ENCODE data around the gene KRTAP10-1.
A peak's percentile ranks its signal among the peaks of the same experiment; 100 is the strongest.

Gene KRTAP10-1

DNA sequence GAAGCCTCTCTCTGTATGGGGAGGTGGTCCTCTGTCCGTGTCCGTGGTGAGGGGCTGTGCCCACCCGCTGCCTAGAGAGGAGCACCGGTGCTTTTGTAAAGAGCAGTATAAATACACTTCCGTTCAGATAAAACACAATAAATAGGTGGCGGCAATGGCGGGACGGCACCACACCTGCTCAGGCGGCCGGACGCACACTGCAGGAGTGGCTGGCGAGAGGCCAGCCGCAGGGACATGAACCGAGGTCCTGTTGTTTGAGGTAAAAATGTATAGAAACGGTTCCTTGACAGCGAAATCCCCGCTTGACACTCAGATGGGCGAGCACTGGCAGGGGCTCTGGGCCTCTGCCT lies 40.8 kb downstream of the KRTAP10-1 start:
- peaks cover 73% of the 10 kb centered on the region for H3K4me1 ChIP-seq
- no peaks in the 10 kb centered on the region for H3K27me3 ChIP-seq
- no peak overlapping the region for H3K9ac ChIP-seq
- no peak for TF ChIP-seq Cebpa-rat (IDR thresholded peaks at IDR 0.05)
- no peak overlapping the region for H3K4me3 ChIP-seq
- H3K4me2 ChIP-seq: no peak overlapping the region
- H3K9me3 ChIP-seq: peaks cover 5% of the 10 kb centered on the region; the same call in 1 of the 2 replicates
- H3K36me3 ChIP-seq: peaks cover 11% of the 10 kb centered on the region
- no peak overlapping the region for H3K27ac ChIP-seq
- no peaks in the 10 kb centered on the region for H4K20me1 ChIP-seq

DNA sequence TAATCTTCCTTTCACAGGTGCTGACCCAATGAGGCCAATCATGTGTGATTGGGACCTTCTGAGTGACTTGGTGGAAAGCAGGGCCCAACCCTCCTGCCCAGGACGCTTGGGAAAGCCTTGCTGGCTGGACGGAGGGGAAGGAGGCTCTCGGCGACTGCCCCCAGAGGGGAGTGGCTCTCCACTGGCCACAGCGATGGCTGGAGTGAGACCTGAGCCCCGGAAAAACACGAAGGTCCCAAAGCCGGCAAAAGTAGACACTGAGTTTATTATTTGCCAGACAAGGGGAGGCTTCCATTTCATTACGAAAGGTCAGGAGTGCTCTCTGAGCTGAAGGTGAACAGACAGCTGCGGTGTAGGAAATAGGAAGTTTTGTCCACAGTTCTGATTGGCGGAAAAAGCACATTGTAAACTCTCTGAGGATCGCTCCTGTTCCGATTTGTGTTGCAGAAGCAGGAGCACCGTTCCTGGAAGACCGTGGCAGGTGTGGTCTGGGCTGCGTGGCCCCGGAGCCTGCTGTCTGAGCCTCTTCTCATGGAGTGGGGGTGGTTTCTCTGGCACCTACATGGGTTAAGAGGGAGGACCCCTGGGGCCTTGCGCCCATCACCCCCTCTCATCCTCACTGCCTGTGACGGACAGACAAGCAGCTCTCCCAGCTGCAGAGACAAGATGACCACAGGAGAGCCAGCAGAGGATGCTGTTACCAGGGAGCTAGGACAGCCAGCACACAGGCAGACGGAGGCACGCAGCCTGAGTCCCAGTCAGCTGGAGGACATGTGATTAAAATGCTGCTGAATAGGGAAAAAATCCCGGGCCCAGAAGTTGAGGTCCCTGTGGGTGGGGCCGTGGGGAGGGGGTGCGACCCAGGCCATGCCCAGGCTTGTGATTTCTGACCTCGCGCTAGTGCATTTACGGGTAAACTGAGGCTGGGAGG lies 41.5 kb downstream of the KRTAP10-1 start:
- no peak for TF ChIP-seq Cebpa-rat (IDR thresholded peaks at IDR 0.05)
- Histone ChIP-seq H3K27ac (no peak overlapping the region), H3K4me3 (no peak overlapping the region), H3K27me3 (no peaks in the 10 kb centered on the region), H3K4me1 (peaks cover 66% of the 10 kb centered on the region), H3K9ac (peak overlapping the region; percentile 1; the same call in 1 of the 2 replicates), H4K20me1 (no peaks in the 10 kb centered on the region), H3K36me3 (peaks cover 18% of the 10 kb centered on the region), H3K9me3 (peaks cover 11% of the 10 kb centered on the region), H3K4me2 (peak overlapping the region; percentile 50; the same call in 1 of the 2 replicates)

DNA sequence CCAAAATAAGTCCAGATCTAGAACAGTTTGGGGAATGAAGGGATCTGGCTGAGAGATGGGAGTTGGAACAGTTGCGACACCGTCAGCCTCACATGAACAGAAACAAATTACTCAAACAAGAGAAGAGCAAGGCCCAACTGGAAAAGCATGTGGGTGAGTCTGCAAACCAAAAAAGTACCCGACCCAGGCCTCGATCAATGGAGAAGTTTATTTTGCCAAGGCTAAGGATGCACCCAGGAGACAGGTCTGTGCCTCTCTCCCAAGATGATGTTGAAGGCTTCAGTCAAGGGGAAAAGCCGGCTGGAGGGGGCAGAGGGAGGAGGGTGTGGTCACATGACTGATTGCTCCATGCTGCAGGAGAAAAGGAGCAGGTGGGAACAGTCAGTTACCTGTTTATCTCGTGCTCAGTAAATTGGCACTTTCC lies 42.3 kb downstream of the KRTAP10-1 start:
- Histone ChIP-seq H3K4me2 (peak overlapping the region; percentile 50), H4K20me1 (no peaks in the 10 kb centered on the region), H3K27ac (no peak overlapping the region), H3K27me3 (no peaks in the 10 kb centered on the region), H3K9ac (peak overlapping the region; percentile 1; the same call in 1 of the 2 replicates), H3K4me3 (no peak overlapping the region), H3K9me3 (peaks cover 19% of the 10 kb centered on the region), H3K36me3 (peaks cover 26% of the 10 kb centered on the region), H3K4me1 (peaks cover 58% of the 10 kb centered on the region)
- no peak for TF ChIP-seq Cebpa-rat (IDR thresholded peaks at IDR 0.05)

DNA sequence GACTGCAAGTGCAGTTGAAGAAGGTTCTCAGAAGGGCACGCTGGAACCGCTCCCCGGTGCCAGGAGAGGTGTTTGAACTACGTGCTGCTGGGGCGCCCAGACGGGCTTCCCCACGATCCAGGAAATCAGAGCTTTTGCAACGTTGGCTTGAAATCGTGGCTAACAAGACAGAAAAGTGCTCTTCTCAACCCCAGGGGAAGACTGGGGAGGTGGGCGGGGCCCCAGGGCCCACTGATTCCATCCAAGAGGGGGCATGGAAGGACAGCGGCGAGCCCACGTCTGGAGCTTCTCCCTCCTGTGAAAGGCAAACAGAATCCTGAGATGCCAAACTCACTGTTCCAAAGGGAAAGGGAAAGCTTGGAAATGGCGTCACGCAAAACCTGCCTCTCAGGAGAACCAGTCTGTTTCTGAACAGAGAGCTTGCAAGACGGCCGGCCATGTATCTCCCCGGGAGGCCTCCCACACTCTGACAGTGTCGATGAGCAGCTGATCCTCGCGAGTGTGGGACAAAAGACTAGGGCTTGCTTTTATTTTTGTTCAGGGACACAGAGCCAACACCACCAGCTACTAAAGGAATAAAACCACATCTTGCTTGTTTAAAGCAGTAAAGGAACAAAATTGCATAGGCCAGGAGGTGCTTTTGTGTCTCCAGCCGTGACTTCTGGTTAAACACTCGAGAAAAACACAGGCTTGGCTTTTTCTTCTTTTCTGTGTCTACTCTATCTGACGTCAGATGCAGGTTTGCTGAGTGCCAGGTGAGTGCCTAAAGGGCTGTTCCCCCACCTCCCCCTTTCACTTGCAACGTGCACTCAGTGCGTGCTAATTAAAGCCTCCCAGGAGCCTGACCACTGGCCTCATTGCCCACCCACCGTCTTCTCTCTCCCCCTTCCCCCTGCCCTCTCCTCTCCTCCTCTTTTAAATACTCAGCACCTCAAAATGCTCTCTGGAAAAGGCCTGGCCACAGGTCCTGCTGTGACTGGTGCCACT lies 43.1 kb downstream of the KRTAP10-1 start:
- Histone ChIP-seq H3K4me3 (no peak overlapping the region), H3K4me2 (peak overlapping the region; percentile 50), H3K36me3 (peaks cover 35% of the 10 kb centered on the region), H3K27me3 (no peaks in the 10 kb centered on the region), H3K4me1 (peaks cover 50% of the 10 kb centered on the region), H3K9ac (no peak overlapping the region), H3K27ac (0 out of 2 replicates have a peak overlapping the region, but pooled peaks have one; percentile 5), H4K20me1 (no peaks in the 10 kb centered on the region), H3K9me3 (peaks cover 28% of the 10 kb centered on the region)
- TF ChIP-seq Cebpa-rat (IDR thresholded peaks at IDR 0.05): no peak

DNA sequence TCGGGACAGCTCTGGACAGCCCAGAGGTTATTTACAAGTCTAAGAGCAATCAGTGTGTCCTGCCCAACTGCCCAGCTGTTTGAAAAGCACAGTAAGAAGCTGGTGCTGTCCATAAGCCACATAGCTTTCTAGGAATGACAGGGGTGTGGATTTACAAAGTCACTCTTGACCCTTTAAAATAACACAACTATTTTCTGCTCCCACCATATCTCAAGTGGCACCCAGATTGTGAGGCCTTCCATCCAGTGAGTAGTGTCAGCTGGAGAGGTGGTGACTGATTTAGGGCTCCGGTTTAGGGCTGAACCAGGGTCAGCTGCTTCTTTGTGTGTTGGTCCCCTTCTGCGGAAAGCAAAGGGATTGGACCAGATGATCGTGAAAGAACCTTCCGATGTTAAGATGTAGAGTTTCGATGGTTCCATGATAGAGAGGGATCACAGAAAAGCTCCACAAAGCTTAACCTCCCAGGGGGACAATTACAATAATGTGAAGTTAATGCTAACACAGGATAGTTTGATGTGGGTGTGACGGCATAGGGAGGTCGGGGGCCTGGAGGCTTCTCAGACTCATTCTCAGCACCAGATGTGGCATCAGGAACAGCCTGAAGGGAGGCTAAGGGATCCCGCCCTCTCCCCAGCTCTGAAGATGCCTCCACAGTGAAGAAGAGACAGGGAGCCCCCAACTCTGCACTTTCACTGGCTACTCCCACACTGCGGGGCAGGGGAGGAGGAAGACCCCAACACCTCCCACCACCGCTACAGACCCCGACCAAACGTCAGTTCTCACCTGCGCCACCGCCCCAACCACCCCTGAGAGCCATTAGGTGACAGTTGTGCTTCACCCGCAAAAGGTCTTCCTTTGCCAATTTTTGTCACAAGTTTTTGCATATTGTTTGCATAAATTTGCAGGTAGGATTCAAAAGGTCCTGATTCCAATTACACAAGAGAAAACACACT lies 44.1 kb downstream of the KRTAP10-1 start:
- Histone ChIP-seq H3K36me3 (peaks cover 40% of the 10 kb centered on the region), H3K4me3 (no peak overlapping the region), H3K9me3 (peaks cover 33% of the 10 kb centered on the region), H3K9ac (no peak overlapping the region), H4K20me1 (no peaks in the 10 kb centered on the region), H3K4me1 (peaks cover 40% of the 10 kb centered on the region), H3K27ac (no peak overlapping the region), H3K27me3 (no peaks in the 10 kb centered on the region), H3K4me2 (peak overlapping the region; percentile 50)
- TF ChIP-seq Cebpa-rat (IDR thresholded peaks at IDR 0.05): no peak

DNA sequence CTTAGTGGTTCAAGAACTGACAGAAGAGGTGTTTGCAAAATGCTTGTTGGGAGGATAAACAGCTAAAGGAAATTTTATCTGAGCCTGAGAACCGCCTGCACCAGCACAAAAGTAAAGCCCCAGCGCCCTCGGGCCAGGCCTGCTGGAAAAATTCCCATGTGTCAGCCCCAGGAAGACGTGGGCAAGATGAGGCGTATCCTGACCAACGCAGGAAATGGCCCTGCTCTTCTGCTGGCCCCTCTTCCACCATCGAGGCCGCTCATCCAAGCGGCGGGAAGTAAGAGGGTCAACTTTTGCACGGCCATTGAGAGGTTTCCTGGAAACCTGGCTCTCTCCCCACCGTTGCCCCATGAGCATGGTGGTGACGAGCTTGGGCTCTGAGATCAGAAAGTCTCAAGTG lies 45.0 kb downstream of the KRTAP10-1 start:
- H3K9me3 ChIP-seq: peaks cover 33% of the 10 kb centered on the region
- H3K9ac ChIP-seq: no peak overlapping the region
- peaks cover 49% of the 10 kb centered on the region for H3K36me3 ChIP-seq
- H3K27me3 ChIP-seq: no peaks in the 10 kb centered on the region
- H3K4me1 ChIP-seq: peaks cover 40% of the 10 kb centered on the region
- no peaks in the 10 kb centered on the region for H4K20me1 ChIP-seq
- no peak overlapping the region for H3K4me2 ChIP-seq
- no peak overlapping the region for H3K27ac ChIP-seq
- TF ChIP-seq Cebpa-rat (IDR thresholded peaks at IDR 0.05): no peak
- no peak overlapping the region for H3K4me3 ChIP-seq

DNA sequence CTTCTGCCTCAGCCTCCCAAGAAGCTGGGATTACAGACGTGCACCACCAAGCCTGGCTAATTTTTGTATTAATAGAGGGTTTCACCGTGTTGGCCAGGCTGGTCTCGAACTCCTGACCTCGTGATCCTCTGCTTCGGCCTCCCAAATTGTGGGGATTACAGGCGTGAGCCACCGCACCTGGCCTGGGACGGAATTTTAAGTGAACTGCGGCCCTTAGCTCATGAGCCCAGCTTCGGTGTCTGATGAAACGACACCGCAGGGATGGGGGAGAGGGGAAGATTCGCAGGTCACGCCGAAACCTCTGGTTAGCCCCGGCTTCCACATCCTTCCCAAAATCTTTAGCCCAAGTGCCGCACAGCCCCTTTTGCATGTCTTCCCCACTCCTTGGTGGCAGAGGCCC lies 45.6 kb downstream of the KRTAP10-1 start:
- Histone ChIP-seq H3K4me3 (no peak overlapping the region), H3K9ac (no peak overlapping the region), H4K20me1 (no peaks in the 10 kb centered on the region), H3K27me3 (no peaks in the 10 kb centered on the region), H3K4me2 (no peak overlapping the region), H3K9me3 (peaks cover 33% of the 10 kb centered on the region), H3K27ac (no peak overlapping the region), H3K4me1 (peaks cover 40% of the 10 kb centered on the region), H3K36me3 (peaks cover 49% of the 10 kb centered on the region)
- no peak for TF ChIP-seq Cebpa-rat (IDR thresholded peaks at IDR 0.05)

DNA sequence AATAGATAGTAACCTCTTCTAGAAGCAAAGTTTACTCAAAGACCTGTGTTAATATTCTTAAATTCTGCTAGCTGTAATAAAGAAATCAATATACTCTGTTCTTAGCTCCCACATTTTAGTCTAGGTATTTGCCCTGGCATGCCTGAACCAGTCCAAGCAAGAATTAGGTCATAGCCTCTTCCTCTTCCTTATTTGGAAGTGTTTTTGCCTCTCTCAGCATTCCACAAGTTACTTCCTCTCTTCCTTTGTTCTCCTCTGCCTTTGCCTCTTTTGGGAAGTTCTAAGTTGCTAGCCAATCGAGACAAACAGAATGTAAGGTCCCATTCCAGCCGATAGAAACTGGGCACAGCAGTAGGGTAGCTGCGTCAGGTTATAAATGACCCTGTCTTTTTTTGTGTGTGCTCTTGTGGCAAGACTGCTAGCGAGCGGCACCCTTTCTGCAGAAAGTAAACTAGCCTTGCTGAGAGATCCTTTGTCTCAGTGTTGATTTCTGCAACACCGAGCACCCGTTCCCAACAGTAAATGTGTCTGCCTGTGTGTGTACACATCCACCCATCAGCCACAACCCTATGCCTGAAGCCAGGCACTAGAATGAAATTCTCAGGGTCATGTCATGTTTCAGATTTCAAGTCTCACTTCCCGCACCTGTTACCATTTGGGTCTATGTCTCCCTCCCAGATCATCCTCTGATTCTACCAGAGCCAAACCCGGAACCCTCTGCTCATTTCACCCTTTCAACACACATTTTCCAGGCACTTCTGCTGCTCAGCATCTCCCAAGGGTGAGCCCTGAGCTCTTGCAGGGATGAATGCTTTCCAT lies 47.2 kb downstream of the KRTAP10-1 start:
- no peak overlapping the region for H3K27ac ChIP-seq
- no peak for TF ChIP-seq Cebpa-rat (IDR thresholded peaks at IDR 0.05)
- H4K20me1 ChIP-seq: no peaks in the 10 kb centered on the region
- H3K36me3 ChIP-seq: peaks cover 49% of the 10 kb centered on the region
- no peak overlapping the region for H3K9ac ChIP-seq
- no peaks in the 10 kb centered on the region for H3K27me3 ChIP-seq
- peaks cover 38% of the 10 kb centered on the region for H3K9me3 ChIP-seq
- no peak overlapping the region for H3K4me2 ChIP-seq
- H3K4me1 ChIP-seq: peaks cover 29% of the 10 kb centered on the region
- no peak overlapping the region for H3K4me3 ChIP-seq

Data from BLaER1 (cell line).